HepG2 (cell line): ENCODE results near the gene TOLLIP.

Source experiments
- CHD4 ChIP-seq: fragments of 200-600 bp; sonication (generic); IDR thresholded peaks from 2 replicates; pipeline ENCODE4 v1.7.0; 2017; ENCODE audit warnings: mild to moderate bottlenecking, low read length, borderline replicate concordance
- JUND ChIP-seq: sonication (generic); formaldehyde crosslinking; IDR thresholded peaks from 2 replicates; pipeline ENCODE4 v1.8.0; 2022; ENCODE audit warnings: mild to moderate bottlenecking, missing genetic modification reagents
- NPAS2 ChIP-seq: sonication (generic); formaldehyde crosslinking; IDR thresholded peaks from 2 replicates; pipeline ENCODE4 v1.8.0; 2022; ENCODE audit warnings: mild to moderate bottlenecking, missing genetic modification reagents, borderline replicate concordance
- ZFP90 ChIP-seq: sonication (generic); formaldehyde crosslinking; IDR thresholded peaks from 2 replicates; pipeline ENCODE4 v1.8.0; 2022; ENCODE audit warnings: missing genetic modification reagents, mild to moderate bottlenecking, inconsistent platforms, borderline replicate concordance
- TF ChIP-seq, protein P1 (sequence below): fragments of 450-650 bp; IDR thresholded peaks from 2 replicates; pipeline ENCODE4 v1.6.1; 2017

DNA sequence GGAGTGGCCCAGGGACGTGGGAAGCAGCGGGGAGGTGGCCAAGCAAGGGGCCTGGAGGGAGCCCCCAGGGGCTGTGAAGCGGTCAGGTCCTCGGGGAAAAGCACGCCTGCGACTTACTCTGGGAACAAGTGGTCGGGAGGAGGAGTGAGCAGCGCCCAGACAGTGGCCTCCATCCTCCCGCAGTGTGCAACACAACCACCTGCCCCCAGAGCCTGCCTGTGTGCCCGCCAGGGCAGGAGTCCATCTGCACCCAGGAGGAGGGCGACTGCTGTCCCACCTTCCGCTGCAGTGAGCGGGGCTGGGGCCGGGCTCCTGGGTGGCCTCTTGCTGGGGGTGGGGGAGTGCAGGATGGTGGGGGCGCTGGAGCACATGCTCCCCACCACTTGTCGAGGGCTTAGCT lies 51.5 kb downstream of the TOLLIP start:
- TF ChIP-seq CHD4: no peak
- TF ChIP-seq, protein P1, sequence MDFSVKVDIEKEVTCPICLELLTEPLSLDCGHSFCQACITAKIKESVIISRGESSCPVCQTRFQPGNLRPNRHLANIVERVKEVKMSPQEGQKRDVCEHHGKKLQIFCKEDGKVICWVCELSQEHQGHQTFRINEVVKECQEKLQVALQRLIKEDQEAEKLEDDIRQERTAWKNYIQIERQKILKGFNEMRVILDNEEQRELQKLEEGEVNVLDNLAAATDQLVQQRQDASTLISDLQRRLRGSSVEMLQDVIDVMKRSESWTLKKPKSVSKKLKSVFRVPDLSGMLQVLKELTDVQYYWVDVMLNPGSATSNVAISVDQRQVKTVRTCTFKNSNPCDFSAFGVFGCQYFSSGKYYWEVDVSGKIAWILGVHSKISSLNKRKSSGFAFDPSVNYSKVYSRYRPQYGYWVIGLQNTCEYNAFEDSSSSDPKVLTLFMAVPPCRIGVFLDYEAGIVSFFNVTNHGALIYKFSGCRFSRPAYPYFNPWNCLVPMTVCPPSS: no peak
- TF ChIP-seq ZFP90 (CRISPR knock-in tag): no peak
- TF ChIP-seq NPAS2 (CRISPR knock-in tag): no peak
- no peak for TF ChIP-seq JUND
